H1 (cell line): ENCODE results near the gene SLCO2A1. TPM values are rescaled to one million over a fixed set of nuclear protein-coding genes. Genes with fewer than 3 reads are reported as not detected.

Experiments
- CBX8 ChIP-seq: fragments of 300-800, 300-1000 bp; sonication (generic); IDR thresholded peaks from 2 replicates; pipeline ENCODE4 v1.7.1; 2016; ENCODE audit warnings: low read depth, low read length, borderline replicate concordance
- CTBP2 ChIP-seq: IDR thresholded peaks from 2 replicates; pipeline ENCODE4 v1.7.0; 2011; ENCODE audit warnings: borderline replicate concordance, mild to moderate bottlenecking, moderate library complexity, mixed read lengths, low read length; ENCODE audit not compliant: insufficient read depth, insufficient read length
- GTF2F1 ChIP-seq: IDR thresholded peaks from 2 replicates; pipeline ENCODE4 v1.6.1; 2012; ENCODE audit warnings: low read depth, low read length, improper control_type of control experiment, borderline replicate concordance
- HDAC2 ChIP-seq, 2 experiments: fragments of 300-600 bp in 1 of 2; sonication (generic) in 1 of 2; IDR thresholded peaks; 2 replicates each; pipeline ENCODE4 v1.6.1; 2011 to 2012; ENCODE audit warnings: low read depth in 2 of 2, low read length in 2 of 2, mild to moderate bottlenecking in 2 of 2, moderate library complexity in 2 of 2, borderline replicate concordance in 1 of 2, inconsistent platforms in 1 of 2
- NRF1 ChIP-seq: IDR thresholded peaks from 2 replicates; pipeline ENCODE4 v1.6.1; 2011; ENCODE audit warnings: mild to moderate bottlenecking, low read depth, low read length, improper control_type of control experiment
- SIN3A ChIP-seq, 2 experiments: IDR thresholded peaks in 1 of 2; conservative IDR thresholded peaks in 1 of 2; 2 replicates each; pipeline ENCODE4 v1.6.1; 2011 to 2012; ENCODE audit warnings: low read length in 2 of 2, improper control_type of control experiment in 1 of 2, low read depth in 1 of 2, mild to moderate bottlenecking in 1 of 2
- polyA plus RNA-seq, 7 experiments: library from polyadenylated mRNA; depleted of rRNA in 3 of 7; stranded (reverse) in 5 of 7; unstranded in 2 of 7; fragments of >200 nt in 5 of 7; fragments of 200-250 nt in 2 of 7; gene quantifications; 1 replicate in 5 of 7; 2 replicates in 1 of 7; 4 replicates in 1 of 7; pipeline versions ENCODE4 v1.2.1 to v1.2.3, GENCODE V29; 2011 to 2013; ENCODE audit warnings: missing spikeins in 2 of 7, mixed read lengths in 2 of 7
- total RNA-seq: library from RNA; stranded (reverse); fragmentation: NEBNext Ultra II Directional; extraction: Animal tissue kit (Norgen Biotek cat#: 25700); gene quantifications from 2 replicates; pipeline ENCODE4 v1.2.1, GENCODE V29; 2021
- TF ChIP-seq, protein P1 (sequence below): IDR thresholded peaks from 2 replicates; pipeline ENCODE4 v1.6.1; 2012; ENCODE audit warnings: inconsistent platforms

The SLCO2A1 gene
- total and polyA plus RNA-seq, 2 of the 8 experiments (the other 6 are each of a cell fraction or from before 2014, with no cell fraction given), result 1.1 to 2.3 TPM

DNA sequence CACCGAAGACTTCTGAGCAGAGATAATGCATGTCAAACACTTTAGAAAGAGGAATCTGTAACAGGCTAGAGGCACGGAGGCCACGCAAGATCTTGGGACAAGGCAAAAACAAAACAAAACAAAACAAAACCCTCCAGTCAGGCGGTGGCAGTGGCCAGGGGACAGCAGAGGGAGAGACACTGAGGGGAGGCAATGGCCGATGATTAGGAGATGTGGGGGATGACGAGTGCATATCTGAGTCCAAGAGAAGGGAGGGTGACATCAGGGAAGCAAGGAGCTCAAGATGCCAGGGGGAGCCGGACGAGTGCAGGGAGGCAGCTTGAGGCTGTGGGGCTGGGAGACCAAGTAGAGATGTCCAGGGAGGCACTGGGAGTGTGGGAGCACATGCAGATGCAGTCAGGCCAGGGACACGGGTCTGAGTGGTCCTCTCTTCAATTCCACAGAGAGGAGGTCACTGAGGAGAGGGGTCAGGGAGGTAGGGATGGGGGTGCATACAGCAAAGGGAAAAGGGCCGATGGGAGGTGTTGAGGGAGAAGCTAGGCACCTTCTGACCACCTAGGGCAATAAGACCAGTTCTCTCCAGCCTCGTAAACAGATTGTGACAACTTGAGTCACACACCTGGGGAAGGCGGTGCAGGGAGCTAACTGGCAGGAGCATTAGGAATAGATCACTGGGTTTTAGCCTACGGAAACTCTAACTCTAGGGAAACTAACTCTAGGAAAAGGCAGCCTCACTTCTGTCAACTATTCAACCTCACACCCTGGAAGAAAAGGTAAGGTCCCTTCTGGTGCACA lies 29.6 kb downstream of the SLCO2A1 start (continued):
- TF ChIP-seq, protein P1, sequence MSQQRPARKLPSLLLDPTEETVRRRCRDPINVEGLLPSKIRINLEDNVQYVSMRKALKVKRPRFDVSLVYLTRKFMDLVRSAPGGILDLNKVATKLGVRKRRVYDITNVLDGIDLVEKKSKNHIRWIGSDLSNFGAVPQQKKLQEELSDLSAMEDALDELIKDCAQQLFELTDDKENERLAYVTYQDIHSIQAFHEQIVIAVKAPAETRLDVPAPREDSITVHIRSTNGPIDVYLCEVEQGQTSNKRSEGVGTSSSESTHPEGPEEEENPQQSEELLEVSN, result no peak
- no peak for TF ChIP-seq NRF1
- TF ChIP-seq CTBP2, result no peak
- no peak for TF ChIP-seq CBX8
- no peak for TF ChIP-seq HDAC2 (IDR thresholded peaks at IDR 0.05; ENCODE audit: borderline replicate concordance in 1 of 2, low read depth in 2 of 2, low read length in 2 of 2)
- no peak for TF ChIP-seq SIN3A (conservative IDR thresholded peaks at IDR 0.05 in 1 of 2, IDR thresholded peaks at IDR 0.05 in 1 of 2; ENCODE audit: low read depth in 1 of 2, low read length in 2 of 2)
- no peak for TF ChIP-seq GTF2F1
